GM15510 (cell line): ENCODE data around the gene CELF1.

ENCODE experiments used
- POLR2A ChIP-seq: IDR thresholded peaks from 3 replicates; pipeline ENCODE4 v1.6.1; 2011; ENCODE audit warnings: borderline replicate concordance; ENCODE audit not compliant: insufficient read length; ENCODE audit errors: extremely low read depth

The CELF1 gene

GRCh38 chr11:47532597-47533213, 20.2 kb downstream of the CELF1 start:
- TF ChIP-seq POLR2A = no peak

DNA sequence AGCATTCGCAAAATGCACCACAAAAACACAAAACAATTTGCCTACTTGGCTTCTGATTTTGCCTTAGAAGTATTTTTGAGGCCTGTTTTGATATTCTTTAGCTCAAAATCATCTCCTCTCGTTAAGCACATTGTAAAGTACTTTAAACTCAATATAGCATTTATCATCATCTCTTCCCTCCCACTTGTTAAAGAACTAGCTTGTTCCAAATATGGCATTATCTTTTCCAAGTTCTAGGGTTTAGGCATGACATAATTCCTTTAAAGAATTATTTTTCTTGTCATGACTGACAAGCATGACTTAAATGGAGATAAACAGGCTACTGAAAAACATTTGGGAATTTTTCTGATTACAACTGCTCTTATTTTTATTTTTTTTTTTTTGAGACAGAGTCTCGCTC, 21.3 kb downstream of the CELF1 start:
- no peak for TF ChIP-seq POLR2A

GRCh38 chr11:47529951-47530350, 23.0 kb downstream of the CELF1 start:
- TF ChIP-seq POLR2A = no peak

GRCh38 chr11:47527186-47527585, 25.7 kb downstream of the CELF1 start:
- no peak for TF ChIP-seq POLR2A

GRCh38 chr11:47524291-47524874, 28.5 kb downstream of the CELF1 start:
- no peak for TF ChIP-seq POLR2A

DNA sequence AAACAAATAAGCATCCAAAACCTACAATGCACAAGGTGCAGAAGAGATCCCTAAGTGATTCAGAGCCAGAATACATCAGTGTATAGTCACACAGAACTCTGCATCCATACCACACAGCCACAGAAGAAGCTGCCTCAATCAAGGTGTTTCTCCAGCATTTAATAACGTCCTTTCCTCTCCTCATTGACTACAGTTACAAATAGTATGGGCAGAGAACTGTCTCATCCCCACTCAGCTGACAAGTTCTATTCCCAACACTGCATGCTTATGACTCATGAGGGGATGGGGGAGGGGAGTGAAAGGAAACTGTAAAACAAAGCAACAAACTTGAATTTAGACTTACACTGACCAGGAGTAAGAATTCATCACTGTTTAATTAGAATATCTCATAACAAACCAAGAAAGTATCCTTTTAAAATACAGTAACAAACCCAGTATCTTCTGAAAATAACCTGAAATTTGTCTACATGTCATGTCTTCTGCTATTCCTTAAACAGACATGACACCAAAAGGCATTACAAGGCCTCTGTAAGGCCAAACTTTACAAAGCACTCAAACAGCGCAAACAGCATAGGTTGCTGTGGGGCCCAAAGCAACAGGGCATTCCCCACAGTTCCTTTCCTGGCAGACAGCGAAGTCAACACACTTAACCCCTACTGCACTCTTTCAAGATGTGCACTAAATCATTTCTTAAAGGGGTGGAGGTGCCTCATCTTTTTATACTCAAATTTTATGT, 29.3 kb downstream of the CELF1 start:
- TF ChIP-seq POLR2A = no peak

- TF ChIP-seq POLR2A = no peak
Observed at GRCh38 chr11:47518212-47518964, 34.5 kb downstream of the CELF1 start.

GRCh38 chr11:47516984-47517853, 35.7 kb downstream of the CELF1 start:
- no peak for TF ChIP-seq POLR2A

DNA sequence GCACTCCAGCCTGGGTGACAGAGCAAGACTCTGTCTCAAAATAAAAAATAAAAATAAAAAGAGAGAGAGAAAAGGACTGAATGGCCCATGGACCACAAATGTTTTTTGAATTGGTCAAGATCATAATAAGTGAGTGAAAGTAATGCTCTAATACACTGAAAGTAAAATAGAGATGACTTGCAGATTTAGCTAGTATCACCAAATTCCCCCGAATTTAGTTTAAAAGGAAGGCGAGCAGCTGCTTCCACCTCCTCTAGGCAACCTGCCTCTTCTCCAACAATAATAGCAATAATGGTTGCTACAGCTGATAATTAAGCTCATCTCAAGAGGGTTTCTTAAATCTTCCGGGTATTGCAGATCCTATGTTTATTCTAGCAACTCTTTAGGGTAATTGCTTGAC, 36.8 kb downstream of the CELF1 start:
- no peak for TF ChIP-seq POLR2A

DNA sequence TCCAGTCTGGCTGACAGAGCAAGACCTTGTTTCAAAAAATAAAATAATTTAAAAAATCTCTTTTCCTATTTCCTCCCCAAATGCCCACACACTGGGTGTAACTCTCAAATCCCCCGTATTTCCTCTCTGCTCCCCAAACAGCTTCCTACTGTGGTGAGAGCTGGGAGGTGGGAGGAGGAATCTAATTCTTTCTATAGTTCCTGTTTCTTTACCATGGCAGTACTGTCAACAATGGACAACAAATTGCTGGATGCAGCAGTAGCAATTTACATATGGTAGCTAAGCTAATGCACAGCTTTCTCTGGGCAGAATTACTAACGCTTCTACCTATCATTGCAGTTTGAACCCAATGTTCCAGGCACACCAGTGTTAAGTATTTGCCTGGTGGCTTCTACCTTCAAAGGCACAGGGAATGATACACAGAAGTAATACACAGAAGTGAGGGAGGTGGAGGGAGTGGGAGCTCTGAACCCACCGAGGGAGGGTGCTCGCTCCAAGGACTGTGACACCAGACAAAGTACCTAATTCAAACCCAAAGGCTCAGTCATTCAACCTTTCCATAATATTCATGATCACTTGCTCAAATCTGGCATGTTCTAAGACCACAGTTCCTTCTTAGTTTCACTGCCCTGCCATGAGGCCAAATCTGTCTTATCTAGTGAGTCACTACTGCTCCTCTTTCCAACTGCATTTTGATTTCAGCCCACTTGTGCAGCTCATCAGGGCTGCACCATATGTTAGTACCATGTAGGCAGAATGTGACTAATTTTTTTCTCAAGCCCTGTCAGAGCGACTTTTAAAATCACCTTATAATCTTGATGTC, 37.9 kb downstream of the CELF1 start:
- no peak for TF ChIP-seq POLR2A

DNA sequence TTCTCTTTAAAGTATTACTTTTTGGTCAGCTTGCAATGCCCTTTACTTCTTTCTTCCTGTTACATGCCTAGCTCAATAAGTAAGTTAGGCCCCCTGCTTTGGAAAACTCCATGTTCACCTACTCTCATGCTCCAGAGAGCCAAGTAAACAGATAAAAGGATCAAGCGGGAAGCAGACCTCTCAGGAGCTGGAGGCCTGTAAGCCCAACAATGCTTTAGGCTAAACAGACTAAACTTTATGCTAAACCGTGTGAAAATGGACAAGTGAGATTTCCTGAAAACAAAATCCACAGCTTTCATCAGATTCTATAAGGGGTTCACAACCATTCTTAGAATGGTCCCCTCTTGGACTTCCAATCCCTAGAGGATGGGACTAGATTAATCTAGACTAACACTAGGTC, 40.2 kb downstream of the CELF1 start:
- no peak for TF ChIP-seq POLR2A

- TF ChIP-seq POLR2A = no peak
Observed at GRCh38 chr11:47511917-47512316, 41.0 kb downstream of the CELF1 start.

DNA sequence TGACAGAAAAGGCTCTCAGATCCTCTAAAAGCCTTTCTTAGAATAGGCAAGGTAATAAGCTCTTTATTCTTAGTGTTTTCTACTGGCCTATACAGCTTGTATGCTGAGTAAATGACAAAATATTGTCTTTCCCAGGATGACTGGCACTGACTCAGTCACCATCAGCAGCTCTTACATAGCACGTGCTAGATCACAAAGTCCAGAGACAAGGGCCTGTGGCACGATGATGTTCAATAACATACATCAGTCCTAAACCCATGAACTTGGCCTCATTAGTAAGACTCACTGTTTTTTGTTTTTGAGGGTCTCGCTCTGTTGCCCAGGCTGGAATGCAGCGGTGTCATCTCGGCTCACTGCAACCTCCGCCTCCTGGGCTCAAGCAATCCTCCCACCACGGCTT, 42.7 kb downstream of the CELF1 start:
- no peak for TF ChIP-seq POLR2A
